Sigmoid colon (tissue), 4 donors: ENCODE data around the gene SYNE3.

Experiments used
- EP300 ChIP-seq, 4 donors: sonication (generic); formaldehyde crosslinking; IDR thresholded peaks; one replicate each; pipeline ENCODE4 v1.6.1; 2017; ENCODE audit warnings: antibody characterized with exemption in 4 of 4
- POLR2A ChIP-seq, 2 donors: fragments of 450-650 bp; IDR thresholded peaks; one replicate each; pipeline ENCODE4 v1.6.1; 2016; ENCODE audit warnings: antibody characterized with exemption in 2 of 2, mild to moderate bottlenecking in 2 of 2, moderate library complexity in 2 of 2
- POLR2AphosphoS5 ChIP-seq, 4 donors: sonication (generic); formaldehyde crosslinking; IDR thresholded peaks; one replicate each; pipeline ENCODE4 v1.6.1; 2017; ENCODE audit warnings: antibody characterized with exemption in 4 of 4
- TF ChIP-seq, protein P1 (sequence below), 4 experiments: fragments of 450-650 bp in 3 of 4; fragments of 200-600 bp in 1 of 4; IDR thresholded peaks; one replicate each; pipeline ENCODE4 v1.5.1; 2016 to 2019; ENCODE audit warnings: antibody characterized with exemption in 4 of 4, mild to moderate bottlenecking in 3 of 4, moderate library complexity in 2 of 4

DNA sequence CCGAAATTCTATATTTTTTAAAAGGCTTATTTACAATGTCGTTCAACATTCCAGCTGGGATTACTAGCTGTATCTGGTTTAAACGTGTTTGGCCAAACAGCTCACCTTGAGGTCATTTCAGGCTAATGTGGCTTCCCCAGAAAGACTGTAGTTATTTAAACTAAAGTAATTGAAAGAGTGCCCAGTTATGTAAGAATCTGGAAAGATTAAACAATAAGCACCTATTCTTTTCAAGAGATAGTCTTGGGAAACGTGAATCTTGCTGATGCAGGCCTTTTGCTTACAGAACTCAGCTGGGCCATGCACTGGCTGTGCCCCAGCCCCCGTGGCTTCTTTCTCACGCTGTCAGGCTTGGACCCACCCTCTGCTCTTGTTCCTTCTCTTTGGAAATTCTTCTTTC is 42.8 kb upstream of the SYNE3 start:
- TF ChIP-seq POLR2AphosphoS5 (IDR thresholded peaks at IDR 0.05) (no peak), POLR2A (IDR thresholded peaks at IDR 0.05) (no peak), EP300 (IDR thresholded peaks at IDR 0.05) (no peak)
- TF ChIP-seq, protein P1, sequence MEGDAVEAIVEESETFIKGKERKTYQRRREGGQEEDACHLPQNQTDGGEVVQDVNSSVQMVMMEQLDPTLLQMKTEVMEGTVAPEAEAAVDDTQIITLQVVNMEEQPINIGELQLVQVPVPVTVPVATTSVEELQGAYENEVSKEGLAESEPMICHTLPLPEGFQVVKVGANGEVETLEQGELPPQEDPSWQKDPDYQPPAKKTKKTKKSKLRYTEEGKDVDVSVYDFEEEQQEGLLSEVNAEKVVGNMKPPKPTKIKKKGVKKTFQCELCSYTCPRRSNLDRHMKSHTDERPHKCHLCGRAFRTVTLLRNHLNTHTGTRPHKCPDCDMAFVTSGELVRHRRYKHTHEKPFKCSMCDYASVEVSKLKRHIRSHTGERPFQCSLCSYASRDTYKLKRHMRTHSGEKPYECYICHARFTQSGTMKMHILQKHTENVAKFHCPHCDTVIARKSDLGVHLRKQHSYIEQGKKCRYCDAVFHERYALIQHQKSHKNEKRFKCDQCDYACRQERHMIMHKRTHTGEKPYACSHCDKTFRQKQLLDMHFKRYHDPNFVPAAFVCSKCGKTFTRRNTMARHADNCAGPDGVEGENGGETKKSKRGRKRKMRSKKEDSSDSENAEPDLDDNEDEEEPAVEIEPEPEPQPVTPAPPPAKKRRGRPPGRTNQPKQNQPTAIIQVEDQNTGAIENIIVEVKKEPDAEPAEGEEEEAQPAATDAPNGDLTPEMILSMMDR (IDR thresholded peaks at IDR 0.05) = no peak
